ENCODE data around the gene COMMD4. TPM values are rescaled to one million over a fixed set of nuclear protein-coding genes. Genes with fewer than 3 reads are reported as not detected.
A peak's percentile ranks its signal among the peaks of the same experiment; 100 is the strongest.
"Not testable (repeated sequence)": the region's sequence is repeated elsewhere in the genome, so short reads cannot be mapped to it uniquely, and the experiment has no call there.

The COMMD4 gene
- total RNA-seq, 1 donor from 2014 or later = 57.5 TPM

DNA sequence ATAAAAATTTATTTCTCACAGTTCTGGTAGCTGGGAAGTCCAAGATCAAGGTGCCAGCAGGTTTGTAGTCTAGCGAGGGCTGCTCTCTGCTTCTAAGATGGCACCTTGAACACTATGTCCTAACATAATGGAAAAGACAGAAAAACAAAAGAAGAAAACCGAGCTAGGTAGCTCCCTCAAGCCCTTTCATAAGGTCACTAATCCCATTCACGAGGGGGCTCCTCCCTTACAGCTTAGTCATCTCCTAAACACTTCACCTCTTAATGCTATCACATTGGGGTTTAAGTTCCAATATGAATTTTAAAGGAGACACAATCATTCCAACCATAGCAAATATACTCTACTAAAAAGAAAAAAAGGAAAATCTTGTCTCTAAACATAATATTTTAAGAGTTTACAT, 29.7 kb upstream of the COMMD4 start:
- intact Hi-C loops (cut with DNase I) = no loop called here
- TF ChIP-seq, protein P1, sequence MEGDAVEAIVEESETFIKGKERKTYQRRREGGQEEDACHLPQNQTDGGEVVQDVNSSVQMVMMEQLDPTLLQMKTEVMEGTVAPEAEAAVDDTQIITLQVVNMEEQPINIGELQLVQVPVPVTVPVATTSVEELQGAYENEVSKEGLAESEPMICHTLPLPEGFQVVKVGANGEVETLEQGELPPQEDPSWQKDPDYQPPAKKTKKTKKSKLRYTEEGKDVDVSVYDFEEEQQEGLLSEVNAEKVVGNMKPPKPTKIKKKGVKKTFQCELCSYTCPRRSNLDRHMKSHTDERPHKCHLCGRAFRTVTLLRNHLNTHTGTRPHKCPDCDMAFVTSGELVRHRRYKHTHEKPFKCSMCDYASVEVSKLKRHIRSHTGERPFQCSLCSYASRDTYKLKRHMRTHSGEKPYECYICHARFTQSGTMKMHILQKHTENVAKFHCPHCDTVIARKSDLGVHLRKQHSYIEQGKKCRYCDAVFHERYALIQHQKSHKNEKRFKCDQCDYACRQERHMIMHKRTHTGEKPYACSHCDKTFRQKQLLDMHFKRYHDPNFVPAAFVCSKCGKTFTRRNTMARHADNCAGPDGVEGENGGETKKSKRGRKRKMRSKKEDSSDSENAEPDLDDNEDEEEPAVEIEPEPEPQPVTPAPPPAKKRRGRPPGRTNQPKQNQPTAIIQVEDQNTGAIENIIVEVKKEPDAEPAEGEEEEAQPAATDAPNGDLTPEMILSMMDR (IDR thresholded peaks at IDR 0.05) = no peak
- no peak for ATAC-seq

DNA sequence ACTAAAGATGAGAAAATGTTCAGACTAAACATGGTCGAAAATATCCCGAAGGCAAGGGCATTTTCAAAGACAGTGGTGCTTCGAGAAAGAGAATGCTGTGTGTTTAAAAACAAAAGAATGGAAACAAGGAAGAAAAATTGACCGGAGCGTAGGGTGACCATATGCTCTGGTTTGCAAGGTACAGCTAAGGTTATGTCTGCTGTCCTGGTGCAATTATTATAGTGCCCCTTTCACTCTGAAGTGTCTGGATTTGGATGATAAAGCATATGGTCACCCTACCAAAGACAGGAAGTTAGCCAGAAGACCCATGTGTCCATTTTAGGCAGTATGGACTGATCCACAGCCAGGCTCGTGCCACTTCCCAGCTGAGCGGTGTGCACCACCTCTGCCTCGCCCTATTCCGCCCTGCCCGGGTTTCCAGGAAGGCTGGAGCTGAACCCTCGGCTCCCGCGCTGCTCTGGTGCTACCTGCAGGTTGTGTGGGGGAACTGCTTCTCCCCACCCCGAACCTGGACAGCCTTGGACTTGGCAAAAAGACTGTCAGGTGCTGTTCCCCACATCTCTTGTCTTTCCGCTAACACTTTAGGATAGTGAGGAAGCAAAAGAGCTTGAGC, 28.0 kb upstream of the COMMD4 start:
- no peaks in the 10 kb centered on the region for H3K36me3 ChIP-seq
- intact Hi-C loops (cut with DNase I) = no loop called here
- peaks cover 10% of the 10 kb centered on the region for H3K27me3 ChIP-seq
- DNase-seq (peak; percentile 72), ATAC-seq (peak; percentile 85)
- H3K9me3 ChIP-seq = no peaks in the 10 kb centered on the region
- H3K4me1 ChIP-seq = no peaks in the 10 kb centered on the region
- no peak overlapping the region for H3K4me3 ChIP-seq
- TF ChIP-seq, protein P1 (IDR thresholded peaks at IDR 0.05) = peak; percentile 22
- H3K27ac ChIP-seq = no peak overlapping the region

More for the DNA sequence above, 29.7 kb upstream of the COMMD4 start:
- Histone ChIP-seq H3K27ac (no peak overlapping the region), H3K4me1 (no peaks in the 10 kb centered on the region), H3K9me3 (no peaks in the 10 kb centered on the region), H3K4me3 (no peak overlapping the region), H3K27me3 (peaks cover 10% of the 10 kb centered on the region), H3K36me3 (no peaks in the 10 kb centered on the region)
- no peak for DNase-seq

DNA sequence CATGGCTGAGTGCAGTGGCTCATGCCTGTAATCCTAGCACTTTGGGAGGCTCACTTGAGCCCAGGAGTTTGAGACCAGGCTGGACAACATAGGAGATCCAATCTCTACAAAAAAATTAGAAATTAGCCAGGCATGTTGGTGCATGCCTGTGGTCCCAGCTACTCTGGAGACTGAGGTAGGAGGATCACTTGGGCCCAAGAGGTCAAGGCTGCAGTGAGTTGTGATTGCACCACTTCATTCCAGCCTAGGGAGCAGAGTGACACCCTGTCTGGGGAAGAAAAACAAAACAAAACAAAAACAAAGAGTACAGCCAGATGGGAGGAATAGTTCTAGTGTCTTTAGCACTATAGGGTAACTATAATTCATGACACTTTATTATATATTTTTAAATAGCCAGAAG, 26.2 kb upstream of the COMMD4 start:
- ATAC-seq = no peak
- Histone ChIP-seq H3K4me1 (no peaks in the 10 kb centered on the region), H3K36me3 (no peaks in the 10 kb centered on the region), H3K9me3 (no peaks in the 10 kb centered on the region), H3K4me3 (no peak overlapping the region), H3K27me3 (peaks cover 10% of the 10 kb centered on the region), H3K27ac (no peak overlapping the region)
- intact Hi-C loops (cut with DNase I) = no loop called here
- TF ChIP-seq, protein P1 (IDR thresholded peaks at IDR 0.05) = no peak
- DNase-seq = no peak

DNA sequence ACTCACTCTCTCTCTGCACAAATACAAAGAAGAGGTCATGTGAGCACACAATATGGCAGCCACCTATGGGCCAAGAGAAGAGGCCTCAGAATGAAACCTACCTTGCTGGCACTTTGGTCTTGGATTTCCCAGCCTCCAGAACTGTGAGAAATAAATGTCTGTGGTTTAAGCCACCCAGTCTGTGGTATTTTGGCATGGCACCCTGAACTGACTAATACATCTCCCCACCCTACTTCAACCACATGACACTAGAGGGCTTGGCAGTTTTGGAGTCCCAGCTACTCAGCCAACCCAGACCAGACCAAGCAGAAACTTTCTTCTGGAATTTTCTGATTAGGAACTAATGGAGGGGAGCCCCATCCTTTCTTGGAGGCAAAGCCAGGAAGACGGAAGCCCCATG, 23.3 kb upstream of the COMMD4 start:
- DNase-seq; H3K4me1 ChIP-seq; intact Hi-C loops (cut with DNase I); H3K4me3 ChIP-seq; H3K27me3 ChIP-seq; ATAC-seq; H3K36me3 ChIP-seq; H3K9me3 ChIP-seq; H3K27ac ChIP-seq: not testable (repeated sequence)

DNA sequence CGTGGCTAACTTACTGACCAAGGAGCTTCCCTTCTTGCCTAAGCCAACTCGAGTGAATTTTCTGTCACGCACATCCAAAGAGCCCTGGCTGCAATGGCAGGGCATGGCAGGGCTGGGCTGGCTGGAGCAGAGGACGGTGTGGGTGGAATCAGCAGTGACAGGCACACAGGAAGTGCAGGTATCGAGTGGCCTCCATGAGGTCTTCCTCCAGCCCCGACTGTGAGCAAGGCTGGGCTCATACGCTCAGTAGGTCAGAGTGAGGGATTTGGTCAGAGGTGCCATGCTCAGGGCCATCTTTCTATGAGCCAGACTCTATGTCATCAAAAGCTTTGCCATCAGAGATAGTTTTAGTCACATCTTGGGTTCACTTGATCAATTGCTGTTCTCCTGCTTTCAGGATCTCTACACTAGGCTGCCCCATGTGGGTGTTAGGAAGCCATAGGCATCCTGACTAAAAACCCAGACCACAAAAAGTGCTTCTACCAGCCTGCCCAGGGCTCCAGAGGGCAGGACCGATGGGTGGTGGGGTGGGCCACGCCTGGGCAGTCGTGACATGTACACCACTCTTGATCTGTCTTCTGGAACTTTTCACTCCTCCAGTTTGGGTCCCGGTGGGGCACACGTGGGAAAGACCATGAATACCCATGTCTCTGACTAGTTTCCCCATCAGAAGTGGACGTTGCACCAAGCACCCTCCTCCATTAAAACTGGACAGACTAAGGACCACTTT, 22.6 kb upstream of the COMMD4 start:
- H3K36me3 ChIP-seq = no peaks in the 10 kb centered on the region
- DNase-seq (no peak), ATAC-seq (no peak)
- intact Hi-C loops (cut with DNase I) = no loop called here
- peaks cover 6% of the 10 kb centered on the region for H3K27me3 ChIP-seq
- no peaks in the 10 kb centered on the region for H3K9me3 ChIP-seq
- H3K4me1 ChIP-seq = no peaks in the 10 kb centered on the region
- H3K4me3 ChIP-seq = no peak overlapping the region
- TF ChIP-seq, protein P1 (IDR thresholded peaks at IDR 0.05) = no peak
- no peak overlapping the region for H3K27ac ChIP-seq

DNA sequence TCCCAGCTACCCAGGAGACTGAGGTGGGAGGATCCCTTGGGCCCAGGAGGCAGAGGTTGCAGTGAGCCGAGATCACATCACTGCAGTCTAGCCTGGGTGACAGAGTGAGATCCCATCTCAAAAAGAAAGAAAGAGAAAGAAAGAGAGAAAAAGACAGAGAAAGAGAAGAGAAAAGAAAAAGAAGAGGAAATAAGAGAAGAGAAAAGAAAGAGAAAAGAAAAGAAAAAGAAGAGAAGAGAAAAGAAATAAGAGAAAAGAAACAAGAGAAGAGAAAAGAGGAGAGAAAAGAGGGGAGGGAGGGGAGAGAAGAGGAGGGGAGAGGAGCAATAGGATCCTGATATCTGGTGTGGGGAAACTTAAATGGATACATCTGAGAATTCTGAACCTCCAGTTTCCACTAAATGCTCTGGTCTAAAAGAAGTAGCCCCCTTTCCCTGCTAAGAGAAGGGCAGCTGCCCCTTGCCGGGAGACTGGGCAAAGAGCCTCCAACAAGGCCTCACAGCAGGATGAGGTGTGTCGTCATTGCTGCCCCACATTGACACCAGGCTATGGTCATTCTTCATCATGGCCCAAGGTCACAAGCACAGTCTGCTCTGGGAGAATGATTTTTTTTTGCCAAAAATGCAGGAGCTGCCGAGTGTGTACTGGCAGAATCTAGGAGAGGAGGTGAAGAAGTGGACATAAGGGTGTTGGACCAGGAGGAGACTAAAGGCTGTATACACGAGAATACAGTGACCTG, 21.1 kb upstream of the COMMD4 start:
- DNase-seq (no peak), ATAC-seq (no peak)
- H3K4me3 ChIP-seq = no peak overlapping the region
- no peaks in the 10 kb centered on the region for H3K4me1 ChIP-seq
- H3K9me3 ChIP-seq = no peaks in the 10 kb centered on the region
- intact Hi-C loops (cut with DNase I) = no loop called here
- H3K27me3 ChIP-seq = no peaks in the 10 kb centered on the region
- H3K36me3 ChIP-seq = no peaks in the 10 kb centered on the region
- TF ChIP-seq, protein P1 (IDR thresholded peaks at IDR 0.05) = no peak
- H3K27ac ChIP-seq = no peak overlapping the region

DNA sequence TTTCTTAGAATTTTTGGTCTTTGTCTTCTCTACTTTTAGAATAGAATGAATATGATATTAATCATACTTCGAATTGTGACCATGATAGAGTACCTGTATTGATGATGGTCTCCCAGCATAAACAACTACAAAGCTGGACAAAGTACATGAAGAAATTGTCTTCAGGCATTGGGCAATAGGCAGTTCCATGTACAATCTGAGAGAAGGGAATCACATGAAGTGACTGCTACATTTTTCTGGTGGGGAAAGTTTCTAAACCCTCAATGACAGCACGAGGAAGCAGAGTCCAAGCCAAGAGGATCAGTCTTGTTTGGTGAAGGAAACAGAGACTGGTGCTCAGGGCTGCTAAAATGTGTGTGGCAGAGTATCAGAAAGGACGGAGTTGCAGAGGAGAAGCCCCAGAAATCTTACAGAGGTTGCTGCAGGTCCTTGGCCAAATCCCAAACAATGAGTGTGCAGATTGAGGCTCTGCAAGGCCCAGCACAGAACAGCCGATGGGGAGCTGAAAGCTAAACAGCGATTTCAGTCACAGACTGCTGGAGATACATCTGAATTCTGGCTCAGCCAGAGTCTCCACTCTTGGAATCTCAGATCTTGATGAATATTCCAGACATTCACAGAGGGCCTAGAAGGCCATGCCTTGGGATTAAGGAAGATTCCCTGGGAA, 16.5 kb upstream of the COMMD4 start:
- H3K4me3 ChIP-seq; intact Hi-C loops (cut with DNase I); DNase-seq; H3K27me3 ChIP-seq; H3K9me3 ChIP-seq; H3K4me1 ChIP-seq; H3K36me3 ChIP-seq; H3K27ac ChIP-seq: not testable (repeated sequence)
- ATAC-seq = peak; percentile 43
